ENCODE data around the gene NECAB3. TPM values are rescaled to one million over a fixed set of nuclear protein-coding genes. Genes with fewer than 3 reads are reported as not detected.

Gene NECAB3
- total and polyA plus RNA-seq, 2 of the 4 experiments (the other 2 are of a cell fraction), result 8.6 to 28.4 TPM

- Histone ChIP-seq H2BK15ac (ENCODE audit: low read depth, low read length) (no peak overlapping the region), H2AFZ (replicated peaks; ENCODE audit: low read length, poor library complexity) (peak overlapping the region; percentile 7), H3K9me3 (ENCODE audit: control insufficient read depth, insufficient read depth, low read length) (no peaks in the 10 kb centered on the region), H4K91ac (ENCODE audit: insufficient read depth, low read depth, low read length) (no peak overlapping the region), H3K4me1 (ENCODE audit: control insufficient read depth, insufficient read depth, low read length) (peaks cover 35% of the 10 kb centered on the region), H3K23ac (ENCODE audit: low read depth, low read length) (no peak overlapping the region), H2AK9ac (replicated peaks; ENCODE audit: low read depth, low read length, poor library complexity) (no peak overlapping the region), H4K8ac (ENCODE audit: low read depth in 2 of 2, low read length in 2 of 2) (no peak overlapping the region), H4K5ac (ENCODE audit: low read depth, low read length) (no peak overlapping the region), H3K27ac (ENCODE audit: insufficient read depth, low read length) (no peak overlapping the region), H3K9me1 (ENCODE audit: insufficient read depth, low read length) (peaks cover 20% of the 10 kb centered on the region), H3K18ac (ENCODE audit: low read depth, low read length) (no peak overlapping the region), H2BK120ac (ENCODE audit: low read depth, low read length) (no peak overlapping the region), H3K36me3 (ENCODE audit: control insufficient read depth, insufficient read depth, low read length) (peaks cover 13% of the 10 kb centered on the region), H2BK20ac (ENCODE audit: low read depth, low read length) (no peak overlapping the region), H3K9ac (ENCODE audit: low read depth, low read length) (no peak overlapping the region), H2BK5ac (ENCODE audit: low read depth, low read length, poor library complexity, severe bottlenecking) (no peak overlapping the region), H2AK5ac (ENCODE audit: low read depth, low read length) (no peak overlapping the region), H3K4me3 (ENCODE audit: insufficient read depth, low read depth, low read length) (no peak overlapping the region), H3K79me1 (ENCODE audit: low read depth in 1 of 2, low read length in 2 of 2) (peaks cover 12 to 64% of the 10 kb centered on the region in 2 experiments; a peak in 3 of 4 replicates), H4K20me1 (ENCODE audit: insufficient read depth, low read length) (peaks cover 22% of the 10 kb centered on the region; the same call in 1 of the 2 replicates), H3K14ac (replicated peaks; ENCODE audit: low read depth, low read length) (no peak overlapping the region), H3K4me2 (ENCODE audit: low read depth, low read length) (no peak overlapping the region), H3K56ac (ENCODE audit: extremely low read depth, insufficient read depth, low read length) (no peak overlapping the region), H3K27me3 (ENCODE audit: control insufficient read depth, insufficient read depth, low read length) (no peaks in the 10 kb centered on the region), H3K4ac (ENCODE audit: low read depth, low read length) (no peak overlapping the region)
- in situ Hi-C loops (cut with MboI; ENCODE audit: low sequenced_read_pairs), result no loop called here
- no TSS peak for BruUV-seq (replicated peaks)
- intact Hi-C loops (cut with micrococcal nuclease), result no loop called here
- ChIA-PET CTCF (interaction anchor here (0.6 kb wide), 1 partner anchor 297 kb away, joined by 4 read pairs; no protein-coding TSS in a partner anchor), POLR2A (ENCODE audit: unreplicated experiment) (no interaction called here)
- 100% methylated on average over 1 of the region's 6 CpGs; no CpG with 5 or more reads in 1 of the 2 experiments for WGBS, 2 experiments (ENCODE audit: extremely low coverage in 2 of 2, insufficient read length in 1 of 2)
- no peak for DNase-seq
- dilution Hi-C loops (cut with HindIII; ENCODE audit: low sequenced_read_pairs, unreplicated experiment), result no loop called here
- ATAC-seq (ENCODE audit: low read depth), result no peak
- TF ChIP-seq MAFK (IDR thresholded peaks at IDR 0.05; ENCODE audit: low read depth, low read length), result no peak
- no peak for TF ChIP-seq MXI1 (IDR thresholded peaks at IDR 0.05; ENCODE audit: borderline replicate concordance, low read depth, low read length)
- no peak for TF ChIP-seq CEBPB (IDR thresholded peaks at IDR 0.05; ENCODE audit: low read depth, low read length)
- TF ChIP-seq CHD1 (IDR thresholded peaks at IDR 0.05; ENCODE audit: low read depth, low read length), result no peak
These were observed 3.3 kb downstream of the NECAB3 start for GRCh38 chr20:33670715-33671499.

Measured in IMR-90 (cell line).